ENCODE measurements around the gene WDR72.
A peak's percentile ranks its signal among the peaks of the same experiment; 100 is the strongest.
"Not testable (repeated sequence)": the region's sequence is repeated elsewhere in the genome, so short reads cannot be mapped to it uniquely, and the experiment has no call there.

Gene WDR72

DNA sequence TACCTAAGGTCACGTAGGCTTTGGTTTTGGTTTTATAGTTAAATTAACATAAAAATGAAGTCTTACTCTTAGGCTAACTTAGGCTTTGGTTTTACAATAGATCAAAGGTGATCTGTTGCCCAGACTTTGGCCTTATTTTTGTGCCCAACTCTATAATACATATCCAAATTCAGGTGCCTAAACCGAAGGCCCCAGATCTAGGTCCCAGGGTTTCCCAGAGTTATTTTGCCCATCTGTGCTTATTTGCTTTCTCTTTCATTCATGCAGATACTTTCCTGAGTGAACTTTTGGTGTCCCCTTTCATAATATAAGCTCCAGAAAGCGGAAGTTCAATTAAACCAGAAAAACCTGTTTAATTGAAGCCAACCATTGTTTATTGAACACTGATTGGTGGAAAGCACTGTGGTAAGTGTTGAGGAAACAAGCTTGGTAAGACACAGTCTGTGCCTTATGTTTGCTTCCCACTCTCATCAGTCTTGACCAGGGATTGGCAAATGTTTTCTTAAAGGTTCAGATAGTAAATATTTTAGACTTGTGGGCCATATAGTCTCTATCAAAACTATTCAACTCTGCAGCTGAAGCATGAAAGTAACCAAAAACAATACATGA lies 209.7 kb downstream of the WDR72 start:
- Histone ChIP-seq H3K27me3 (ENCODE audit: control insufficient read depth, insufficient read depth, low read length) (no peaks in the 10 kb centered on the region), H3K36me3 (ENCODE audit: control insufficient read depth, insufficient read depth, low read length) (no peaks in the 10 kb centered on the region), H3K4me1 (ENCODE audit: control insufficient read depth, insufficient read depth, low read length) (peaks cover 4% of the 10 kb centered on the region), H3K9ac (ENCODE audit: low read depth, low read length) (no peak overlapping the region), H3K4me3 (ENCODE audit: low read depth, low read length) (no peak overlapping the region), H3K9me3 (ENCODE audit: control insufficient read depth, insufficient read depth, low read length) (no peaks in the 10 kb centered on the region)

DNA sequence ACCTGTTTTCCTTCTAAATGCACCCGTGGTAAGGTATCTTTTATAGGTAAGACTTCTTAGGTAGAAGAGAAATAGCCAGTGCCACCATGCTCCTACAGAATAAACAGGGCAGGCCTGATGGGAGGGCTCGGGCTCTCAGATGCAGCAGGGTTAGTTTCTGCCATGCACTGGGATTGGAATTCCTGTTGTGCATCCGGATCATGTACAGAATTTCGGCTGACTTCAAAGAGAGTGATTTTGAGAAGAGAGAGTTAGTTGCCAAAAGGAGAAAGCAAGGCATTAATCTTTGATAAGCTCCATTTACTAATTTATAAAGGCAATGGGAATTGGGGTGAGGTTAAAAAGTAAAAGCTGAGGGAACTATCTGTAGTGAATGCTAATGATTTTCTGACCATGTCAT lies 211.2 kb downstream of the WDR72 start:
- Histone ChIP-seq H3K9ac (ENCODE audit: low read depth, low read length) (no peak overlapping the region), H3K36me3 (ENCODE audit: control insufficient read depth, insufficient read depth, low read length) (no peaks in the 10 kb centered on the region), H3K4me3 (ENCODE audit: low read depth, low read length) (no peak overlapping the region), H3K9me3 (ENCODE audit: control insufficient read depth, insufficient read depth, low read length) (no peaks in the 10 kb centered on the region), H3K27me3 (ENCODE audit: control insufficient read depth, insufficient read depth, low read length) (no peaks in the 10 kb centered on the region), H3K4me1 (ENCODE audit: control insufficient read depth, insufficient read depth, low read length) (peaks cover 4% of the 10 kb centered on the region)

DNA sequence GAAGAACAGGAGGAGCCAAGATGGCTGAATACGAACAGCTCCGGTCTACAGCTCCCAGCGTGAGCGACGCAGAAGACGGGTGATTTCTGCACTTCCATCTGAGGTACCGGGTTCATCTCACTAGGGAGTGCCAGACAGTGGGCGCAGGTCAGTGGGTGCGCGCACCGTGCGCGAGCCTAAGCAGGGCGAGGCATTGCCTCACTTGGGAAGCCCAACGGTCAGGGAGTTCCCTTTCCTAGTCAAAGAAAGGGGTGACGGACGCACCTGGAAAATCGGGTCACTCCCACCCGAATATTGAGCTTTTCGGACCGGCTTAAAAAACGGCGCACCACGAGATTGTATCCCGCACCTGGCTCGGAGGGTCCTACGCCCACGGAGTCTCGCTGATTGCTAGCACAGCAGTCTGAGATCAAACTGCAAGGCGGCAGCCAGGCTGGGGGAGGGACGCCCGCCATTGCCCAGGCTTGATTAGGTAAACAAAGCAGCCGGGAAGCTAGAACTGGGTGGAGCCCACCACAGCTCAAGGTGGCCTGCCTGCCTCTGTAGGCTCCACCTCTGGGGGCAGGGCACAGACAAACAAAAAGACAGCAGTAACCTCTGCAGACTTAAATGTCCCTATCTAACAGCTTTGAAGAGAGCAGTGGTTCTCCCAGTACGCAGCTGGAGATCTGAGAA lies 218.7 kb downstream of the WDR72 start:
- H3K9ac ChIP-seq (ENCODE audit: low read depth, low read length): peak overlapping the region; percentile 37
- H3K4me3 ChIP-seq (ENCODE audit: low read depth, low read length): peak overlapping the region; percentile 43
- not testable (repeated sequence) for H3K36me3 ChIP-seq (ENCODE audit: control insufficient read depth, insufficient read depth, low read length); H3K9me3 ChIP-seq (ENCODE audit: control insufficient read depth, insufficient read depth, low read length); H3K4me1 ChIP-seq (ENCODE audit: control insufficient read depth, insufficient read depth, low read length); H3K27me3 ChIP-seq (ENCODE audit: control insufficient read depth, insufficient read depth, low read length)

DNA sequence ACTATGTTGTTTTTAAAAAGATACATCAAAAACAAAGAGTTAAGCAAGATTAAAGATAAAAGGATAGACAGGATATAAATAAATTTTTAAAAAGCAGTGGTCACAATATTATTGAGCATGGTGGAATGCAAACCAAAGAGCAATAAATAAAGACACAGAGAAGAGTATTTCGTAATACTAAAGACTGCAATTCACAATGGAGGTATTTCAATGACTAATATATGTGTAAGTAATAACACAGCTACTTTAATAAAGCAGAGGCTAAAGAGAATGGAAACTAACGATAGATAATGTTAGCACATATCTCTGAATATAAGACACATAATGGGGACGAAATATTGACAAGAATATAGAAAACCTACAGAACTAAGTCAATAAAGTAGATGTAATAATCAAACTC lies 219.6 kb downstream of the WDR72 start:
- no peaks in the 10 kb centered on the region for H3K36me3 ChIP-seq (ENCODE audit: control insufficient read depth, insufficient read depth, low read length)
- peaks cover 3% of the 10 kb centered on the region for H3K4me1 ChIP-seq (ENCODE audit: control insufficient read depth, insufficient read depth, low read length)
- peak overlapping the region; percentile 37 for H3K9ac ChIP-seq (ENCODE audit: low read depth, low read length)
- H3K27me3 ChIP-seq (ENCODE audit: control insufficient read depth, insufficient read depth, low read length): no peaks in the 10 kb centered on the region
- peak overlapping the region; percentile 43 for H3K4me3 ChIP-seq (ENCODE audit: low read depth, low read length)
- no peaks in the 10 kb centered on the region for H3K9me3 ChIP-seq (ENCODE audit: control insufficient read depth, insufficient read depth, low read length)

DNA sequence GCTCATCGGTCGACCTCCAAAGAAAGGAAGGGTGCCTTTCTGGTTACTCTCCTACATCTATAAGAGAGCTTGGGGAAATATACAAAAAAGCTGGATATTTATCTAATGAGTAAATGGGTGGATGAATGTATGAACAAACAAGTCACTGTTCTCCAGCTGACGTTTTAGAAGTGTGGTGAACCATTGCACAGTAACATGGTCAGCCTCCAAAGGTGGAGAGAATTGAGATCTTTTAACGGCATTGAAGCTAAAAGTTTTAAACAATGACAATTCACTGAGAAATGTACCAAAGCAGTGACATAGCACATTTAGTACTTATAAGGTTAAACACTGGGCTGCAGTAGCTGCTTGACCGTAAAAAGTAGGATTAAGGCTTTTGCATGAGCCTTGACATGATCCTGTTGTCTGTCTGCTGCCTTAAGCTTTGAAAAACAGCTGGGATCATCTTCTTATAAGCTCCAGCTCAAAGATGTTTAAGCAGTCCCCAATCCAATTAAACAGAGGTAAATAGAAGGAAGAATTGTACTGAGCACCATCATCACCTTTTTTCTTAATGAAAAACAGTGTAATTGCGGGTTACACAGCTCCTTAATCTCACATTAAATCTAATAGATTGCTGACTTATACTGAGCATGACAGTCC lies 222.9 kb downstream of the WDR72 start:
- no peaks in the 10 kb centered on the region for H3K36me3 ChIP-seq (ENCODE audit: control insufficient read depth, insufficient read depth, low read length)
- H3K9me3 ChIP-seq (ENCODE audit: control insufficient read depth, insufficient read depth, low read length): no peaks in the 10 kb centered on the region
- peaks cover 3% of the 10 kb centered on the region for H3K4me1 ChIP-seq (ENCODE audit: control insufficient read depth, insufficient read depth, low read length)
- no peak overlapping the region for H3K9ac ChIP-seq (ENCODE audit: low read depth, low read length)
- no peak overlapping the region for H3K4me3 ChIP-seq (ENCODE audit: low read depth, low read length)
- H3K27me3 ChIP-seq (ENCODE audit: control insufficient read depth, insufficient read depth, low read length): no peaks in the 10 kb centered on the region

DNA sequence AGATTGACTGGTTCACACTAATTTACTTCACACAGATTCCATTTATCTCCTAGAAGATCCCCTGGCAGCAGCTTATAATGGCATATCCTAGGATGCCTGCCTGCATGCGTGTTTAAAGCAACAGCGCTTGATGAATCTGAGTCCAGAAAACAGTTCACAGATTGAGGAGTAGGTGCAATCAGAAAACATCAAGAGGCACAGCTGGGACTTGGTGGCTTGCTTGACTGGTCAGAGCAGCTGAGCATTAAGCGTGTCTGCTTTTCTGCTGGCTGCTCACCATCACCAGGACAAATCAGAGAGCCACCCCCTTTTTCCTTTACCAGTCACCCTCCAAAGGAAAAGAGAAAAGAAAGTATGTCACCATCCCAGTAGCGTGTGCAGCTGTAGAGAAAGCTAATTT lies 223.6 kb downstream of the WDR72 start:
- Histone ChIP-seq H3K27me3 (ENCODE audit: control insufficient read depth, insufficient read depth, low read length) (no peaks in the 10 kb centered on the region), H3K9ac (ENCODE audit: low read depth, low read length) (no peak overlapping the region), H3K4me1 (ENCODE audit: control insufficient read depth, insufficient read depth, low read length) (peaks cover 3% of the 10 kb centered on the region), H3K36me3 (ENCODE audit: control insufficient read depth, insufficient read depth, low read length) (no peaks in the 10 kb centered on the region), H3K9me3 (ENCODE audit: control insufficient read depth, insufficient read depth, low read length) (no peaks in the 10 kb centered on the region), H3K4me3 (ENCODE audit: low read depth, low read length) (no peak overlapping the region)

DNA sequence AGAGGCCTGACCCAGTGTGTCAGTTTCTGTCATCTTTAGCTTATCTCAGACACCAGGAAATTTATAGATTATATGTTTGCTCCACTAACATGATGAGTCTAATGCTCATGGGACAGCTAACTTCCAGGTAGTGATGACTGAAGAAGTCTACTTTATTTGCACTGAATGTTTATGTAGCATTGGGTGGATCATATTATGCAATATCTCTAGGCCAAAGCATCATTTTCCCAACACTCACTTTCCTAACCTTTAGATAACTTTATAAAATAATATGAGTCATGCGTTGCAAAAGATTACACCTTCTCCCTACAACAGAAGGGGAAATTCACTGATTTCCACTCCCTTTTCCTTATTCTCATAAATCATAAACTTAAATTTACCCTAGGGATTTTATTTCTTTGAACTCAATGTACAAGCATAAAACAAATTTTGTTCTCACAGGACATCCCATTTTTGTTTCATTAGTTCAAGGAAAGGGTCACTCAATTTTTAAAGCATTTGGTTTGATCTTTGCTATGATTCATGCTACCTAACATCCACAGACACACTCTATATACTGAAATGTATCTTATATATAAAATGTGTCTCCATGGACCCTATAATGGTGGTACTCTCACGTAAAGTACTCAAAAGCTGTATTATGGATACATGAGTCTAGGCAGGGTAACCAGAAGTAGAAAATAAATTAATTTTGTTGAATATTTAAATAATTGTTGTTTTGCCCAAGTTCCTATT lies 225.2 kb downstream of the WDR72 start:
- Histone ChIP-seq H3K9me3 (ENCODE audit: control insufficient read depth, insufficient read depth, low read length) (no peaks in the 10 kb centered on the region), H3K36me3 (ENCODE audit: control insufficient read depth, insufficient read depth, low read length) (no peaks in the 10 kb centered on the region), H3K4me1 (ENCODE audit: control insufficient read depth, insufficient read depth, low read length) (no peaks in the 10 kb centered on the region), H3K4me3 (ENCODE audit: low read depth, low read length) (no peak overlapping the region), H3K9ac (ENCODE audit: low read depth, low read length) (no peak overlapping the region), H3K27me3 (ENCODE audit: control insufficient read depth, insufficient read depth, low read length) (no peaks in the 10 kb centered on the region)

DNA sequence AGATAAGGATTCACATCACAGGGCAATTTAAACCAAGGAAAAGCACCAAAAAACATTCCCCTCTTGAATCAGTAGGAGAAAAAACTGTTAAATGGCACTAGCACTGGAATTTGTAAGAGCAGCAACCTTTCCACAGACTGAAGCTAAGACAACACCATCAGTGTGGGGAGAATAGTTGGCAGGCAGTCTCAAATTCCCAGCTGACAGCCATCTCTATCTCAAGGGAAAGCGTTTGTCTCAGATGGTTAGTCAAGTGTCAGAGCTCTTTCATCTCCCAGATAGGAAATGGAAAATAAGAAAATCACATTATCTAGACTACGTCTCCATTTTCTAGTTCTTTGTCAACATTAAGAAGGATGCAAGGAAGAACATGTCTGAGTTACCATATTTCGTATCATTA lies 228.7 kb downstream of the WDR72 start:
- no peak overlapping the region for H3K9ac ChIP-seq (ENCODE audit: low read depth, low read length)
- H3K9me3 ChIP-seq (ENCODE audit: control insufficient read depth, insufficient read depth, low read length): no peaks in the 10 kb centered on the region
- H3K36me3 ChIP-seq (ENCODE audit: control insufficient read depth, insufficient read depth, low read length): no peaks in the 10 kb centered on the region
- H3K4me1 ChIP-seq (ENCODE audit: control insufficient read depth, insufficient read depth, low read length): no peaks in the 10 kb centered on the region
- no peak overlapping the region for H3K4me3 ChIP-seq (ENCODE audit: low read depth, low read length)
- no peaks in the 10 kb centered on the region for H3K27me3 ChIP-seq (ENCODE audit: control insufficient read depth, insufficient read depth, low read length)

DNA sequence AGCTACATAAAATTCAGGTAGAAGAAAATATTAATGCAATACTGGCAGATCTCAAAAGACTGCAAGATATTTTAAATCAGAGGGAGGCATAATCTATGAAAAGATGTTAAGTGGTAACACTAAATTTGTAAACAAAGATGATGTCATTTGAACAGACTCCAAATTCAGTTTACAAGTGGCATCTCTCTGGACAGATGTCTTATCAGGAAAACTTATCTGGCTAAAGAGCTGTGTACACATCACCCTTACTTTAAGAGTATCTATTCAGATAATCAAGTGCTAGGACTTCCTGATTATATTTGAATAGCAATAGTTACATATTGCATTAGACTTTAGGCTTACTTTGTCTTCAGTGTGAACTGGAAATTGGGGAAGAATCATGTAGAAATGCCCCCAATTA lies 231.5 kb downstream of the WDR72 start:
- H3K27me3 ChIP-seq (ENCODE audit: control insufficient read depth, insufficient read depth, low read length): no peaks in the 10 kb centered on the region
- no peak overlapping the region for H3K4me3 ChIP-seq (ENCODE audit: low read depth, low read length)
- H3K9ac ChIP-seq (ENCODE audit: low read depth, low read length): no peak overlapping the region
- no peaks in the 10 kb centered on the region for H3K36me3 ChIP-seq (ENCODE audit: control insufficient read depth, insufficient read depth, low read length)
- peaks cover 2% of the 10 kb centered on the region for H3K4me1 ChIP-seq (ENCODE audit: control insufficient read depth, insufficient read depth, low read length)
- H3K9me3 ChIP-seq (ENCODE audit: control insufficient read depth, insufficient read depth, low read length): no peaks in the 10 kb centered on the region

DNA sequence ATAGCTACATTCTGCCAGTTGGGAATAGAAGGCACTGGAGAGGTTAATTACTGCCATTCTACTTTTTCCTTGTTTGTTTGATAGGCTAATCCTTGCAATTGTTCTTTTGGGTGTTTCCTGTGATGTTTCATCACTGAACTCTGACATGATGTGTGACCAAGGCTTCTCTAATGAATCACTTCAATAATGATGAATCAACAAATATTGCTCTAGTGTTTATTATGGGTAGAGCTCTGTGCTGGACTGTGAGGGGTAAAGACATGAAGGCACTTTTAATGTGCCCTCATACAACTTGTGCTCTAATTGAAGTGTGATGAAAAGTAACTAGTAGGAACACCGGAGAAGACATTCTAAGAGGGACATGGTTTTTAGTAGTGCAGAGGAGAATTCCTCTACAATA lies 233.6 kb downstream of the WDR72 start:
- Histone ChIP-seq H3K9me3 (ENCODE audit: control insufficient read depth, insufficient read depth, low read length) (no peaks in the 10 kb centered on the region), H3K36me3 (ENCODE audit: control insufficient read depth, insufficient read depth, low read length) (no peaks in the 10 kb centered on the region), H3K9ac (ENCODE audit: low read depth, low read length) (no peak overlapping the region), H3K4me3 (ENCODE audit: low read depth, low read length) (no peak overlapping the region), H3K27me3 (ENCODE audit: control insufficient read depth, insufficient read depth, low read length) (no peaks in the 10 kb centered on the region), H3K4me1 (ENCODE audit: control insufficient read depth, insufficient read depth, low read length) (peaks cover 2% of the 10 kb centered on the region)

DNA sequence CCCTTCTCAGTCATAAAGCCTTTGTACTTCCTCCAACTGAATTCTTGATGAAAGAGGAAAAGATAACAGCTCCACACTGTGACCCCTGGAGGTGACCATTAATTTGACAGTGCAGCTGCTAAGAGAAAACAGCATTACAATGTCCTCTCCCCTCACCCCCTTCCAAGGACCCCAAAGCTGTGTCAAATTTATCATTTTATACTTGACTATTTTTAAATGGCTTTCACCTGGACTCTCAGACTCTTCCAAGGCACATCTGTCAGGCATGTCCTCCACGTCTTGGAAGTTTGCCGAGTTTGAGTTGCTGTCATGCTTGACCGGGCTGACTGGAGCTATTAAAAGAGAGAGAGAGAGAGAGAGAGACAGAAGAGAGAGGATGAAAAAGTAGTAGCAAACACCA lies 236.5 kb downstream of the WDR72 start:
- Histone ChIP-seq H3K9me3 (ENCODE audit: control insufficient read depth, insufficient read depth, low read length) (no peaks in the 10 kb centered on the region), H3K27me3 (ENCODE audit: control insufficient read depth, insufficient read depth, low read length) (no peaks in the 10 kb centered on the region)

More for the DNA sequence above, 236.5 kb downstream of the WDR72 start:
- Histone ChIP-seq H3K4me3 (ENCODE audit: low read depth, low read length) (no peak overlapping the region), H3K36me3 (ENCODE audit: control insufficient read depth, insufficient read depth, low read length) (no peaks in the 10 kb centered on the region), H3K4me1 (ENCODE audit: control insufficient read depth, insufficient read depth, low read length) (peaks cover 2% of the 10 kb centered on the region), H3K9ac (ENCODE audit: low read depth, low read length) (no peak overlapping the region)
